Neuron (in vitro differentiated cells): ENCODE measurements around the gene HARBI1.
"Not testable (repeated sequence)": the region's sequence is repeated elsewhere in the genome, so short reads cannot be mapped to it uniquely, and the experiment has no call there.

Experiments used
- H2AFZ ChIP-seq: one replicate; pipeline ENCODE4 v1.6.1; 2013; ENCODE audit warnings: low read depth, mild to moderate bottlenecking, inconsistent platforms, low read length, moderate library complexity
- H3K27me3 ChIP-seq: one replicate; pipeline ENCODE4 v1.6.1; 2013; ENCODE audit warnings: low read length; ENCODE audit not compliant: insufficient read depth
- H3K36me3 ChIP-seq: one replicate; pipeline ENCODE4 v1.6.1; 2013; ENCODE audit warnings: low read length; ENCODE audit not compliant: insufficient read depth
- H3K4me1 ChIP-seq: one replicate; pipeline ENCODE4 v1.6.1; 2013; ENCODE audit warnings: low read length; ENCODE audit not compliant: insufficient read depth
- H3K4me3 ChIP-seq: 2 replicates; pipeline ENCODE4 v1.5.1; 2013; ENCODE audit warnings: mild to moderate bottlenecking, low read length, moderate library complexity
- H3K9me3 ChIP-seq: one replicate; pipeline ENCODE4 v1.6.1; 2013; ENCODE audit warnings: low read length

The HARBI1 gene

DNA sequence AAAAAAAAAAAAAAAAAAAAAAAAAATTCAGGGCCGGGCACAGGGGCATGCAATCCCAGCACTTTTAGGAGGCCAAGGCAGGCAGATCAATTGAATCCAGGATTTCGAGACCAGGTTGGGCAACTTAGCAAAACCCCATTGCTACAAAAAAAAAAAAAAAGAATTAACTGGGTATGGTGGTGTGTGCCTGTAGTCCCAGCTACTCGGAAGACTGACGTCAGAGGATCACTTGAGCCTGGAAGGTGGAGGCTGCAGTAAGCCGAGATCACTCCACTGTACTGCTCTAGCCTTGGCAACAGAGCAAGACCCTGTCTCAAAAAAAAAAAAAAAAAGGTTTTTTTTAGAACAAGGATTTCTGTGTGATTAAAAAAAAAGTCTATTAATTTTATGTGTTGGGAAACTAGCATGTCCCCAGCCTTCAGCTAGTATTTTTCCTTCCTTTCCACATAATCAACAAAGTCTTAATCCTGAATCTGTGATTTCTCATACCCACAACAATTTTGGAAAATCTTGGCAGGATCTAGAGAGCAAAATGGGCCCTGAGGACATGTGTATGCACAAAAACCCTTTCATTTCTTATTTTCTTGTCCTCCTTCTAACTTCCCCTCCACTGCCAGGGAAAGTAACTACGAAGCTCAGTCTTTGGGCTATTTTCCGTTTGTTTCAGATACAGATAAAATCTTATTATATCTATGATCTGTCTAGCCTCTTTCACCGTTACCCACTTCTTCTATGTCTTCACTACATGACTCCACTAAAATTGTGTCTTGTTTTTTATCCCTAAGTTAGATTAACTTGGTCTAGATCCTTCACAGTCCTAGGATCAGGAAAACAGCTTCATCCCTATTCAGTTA lies 17.5 kb downstream of the HARBI1 start:
- peaks cover 6% of the 10 kb centered on the region for H3K36me3 ChIP-seq
- no peak overlapping the region for H3K4me3 ChIP-seq
- H3K27me3 ChIP-seq: no peaks in the 10 kb centered on the region
- H3K4me1 ChIP-seq: peaks cover under 1% of the 10 kb centered on the region
- H2AFZ ChIP-seq: no peak overlapping the region
- H3K9me3 ChIP-seq: no peaks in the 10 kb centered on the region

- H2AFZ ChIP-seq: no peak overlapping the region
- H3K36me3 ChIP-seq: no peaks in the 10 kb centered on the region
- H3K4me1 ChIP-seq: peaks cover 12% of the 10 kb centered on the region
- no peaks in the 10 kb centered on the region for H3K27me3 ChIP-seq
- no peak overlapping the region for H3K4me3 ChIP-seq
- H3K9me3 ChIP-seq: no peaks in the 10 kb centered on the region
Measured at GRCh38 chr11:46597609-46598219, 19.3 kb downstream of the HARBI1 start.

- H3K36me3 ChIP-seq: no peaks in the 10 kb centered on the region
- no peaks in the 10 kb centered on the region for H3K9me3 ChIP-seq
- no peak overlapping the region for H3K4me3 ChIP-seq
- H2AFZ ChIP-seq: no peak overlapping the region
- H3K4me1 ChIP-seq: peaks cover 17% of the 10 kb centered on the region
- H3K27me3 ChIP-seq: no peaks in the 10 kb centered on the region
Measured at GRCh38 chr11:46597155-46597554, 19.9 kb downstream of the HARBI1 start.

DNA sequence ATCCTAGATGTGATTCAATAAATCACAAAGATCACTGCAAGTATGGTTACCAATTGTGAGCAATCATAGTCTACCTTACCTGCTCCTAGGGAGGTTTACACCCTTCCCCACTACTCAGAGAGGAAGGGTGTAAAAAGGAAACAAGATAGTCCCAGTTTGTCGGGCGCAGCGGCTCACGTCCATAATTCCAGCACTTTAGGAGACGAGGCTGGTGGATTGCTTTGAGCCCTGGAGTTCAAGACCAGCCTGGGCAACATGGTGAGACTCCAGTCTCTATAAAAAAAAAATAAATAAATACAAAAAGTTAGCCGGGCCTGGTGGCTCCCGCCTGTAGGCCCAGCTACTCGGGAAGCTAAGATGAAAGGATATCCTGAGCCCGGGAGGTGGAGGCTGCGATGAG lies 22.2 kb downstream of the HARBI1 start:
- Histone ChIP-seq H3K9me3 (no peaks in the 10 kb centered on the region), H3K4me3 (peak overlapping the region; percentile 89), H3K36me3 (no peaks in the 10 kb centered on the region), H2AFZ (peak overlapping the region; percentile 78), H3K4me1 (peaks cover 19% of the 10 kb centered on the region), H3K27me3 (no peaks in the 10 kb centered on the region)

GRCh38 chr11:46594374-46594700 lies 22.7 kb downstream of the HARBI1 start:
- Histone ChIP-seq H3K9me3 (no peaks in the 10 kb centered on the region), H3K36me3 (no peaks in the 10 kb centered on the region), H3K27me3 (no peaks in the 10 kb centered on the region), H2AFZ (peak overlapping the region; percentile 78), H3K4me3 (peak overlapping the region; percentile 89), H3K4me1 (peaks cover 19% of the 10 kb centered on the region)

- Histone ChIP-seq H2AFZ (peak within 1 kb of the TSS; percentile 78), H3K27me3 (no peaks in the 10 kb centered on the region), H3K4me1 (peaks cover 19% of the 10 kb centered on the region), H3K36me3 (no peaks in the 10 kb centered on the region), H3K9me3 (no peaks in the 10 kb centered on the region), H3K4me3 (peak within 1 kb of the TSS; percentile 89)
Measured at GRCh38 chr11:46593550-46594373, 23.3 kb downstream of the HARBI1 start, which contains the start of gene AMBRA1. TSS of gene AMBRA1 (minus strand) at chr11:46594023. CDS start at chr11:46548380, 45,643 bp downstream.

GRCh38 chr11:46590740-46591605 lies 26.1 kb downstream of the HARBI1 start:
- Histone ChIP-seq H3K4me3 (no peak overlapping the region), H3K9me3 (no peaks in the 10 kb centered on the region), H3K27me3 (no peaks in the 10 kb centered on the region), H2AFZ (no peak overlapping the region), H3K4me1 (peaks cover 19% of the 10 kb centered on the region), H3K36me3 (no peaks in the 10 kb centered on the region)

- Histone ChIP-seq H3K4me1 (peaks cover 14% of the 10 kb centered on the region), H3K27me3 (no peaks in the 10 kb centered on the region), H3K4me3 (no peak overlapping the region), H3K9me3 (peaks cover 2% of the 10 kb centered on the region), H3K36me3 (no peaks in the 10 kb centered on the region), H2AFZ (no peak overlapping the region)
Measured at GRCh38 chr11:46588915-46589314, 28.1 kb downstream of the HARBI1 start.

DNA sequence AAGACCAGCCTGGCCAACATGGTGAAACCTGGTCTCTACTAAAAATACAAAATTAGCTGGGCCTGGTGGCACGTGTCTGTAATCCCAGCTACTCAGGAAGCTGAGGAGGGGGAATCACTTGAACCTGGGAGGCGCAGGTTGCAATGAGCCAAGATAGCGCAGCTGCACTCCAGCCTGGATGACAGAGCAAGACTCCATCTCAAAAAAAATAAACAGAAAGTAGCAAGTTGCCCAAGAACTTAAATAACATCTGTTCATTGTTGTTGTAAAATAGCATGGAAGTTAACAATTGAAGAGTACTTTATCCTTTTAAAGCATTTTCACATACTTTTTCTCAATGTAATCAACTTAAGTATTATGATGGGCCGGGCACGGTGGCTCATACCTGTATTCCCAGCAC lies 28.9 kb downstream of the HARBI1 start:
- peaks cover 2% of the 10 kb centered on the region for H3K9me3 ChIP-seq
- H3K27me3 ChIP-seq: no peaks in the 10 kb centered on the region
- H3K4me1 ChIP-seq: peaks cover 12% of the 10 kb centered on the region
- H3K4me3 ChIP-seq: no peak overlapping the region
- no peaks in the 10 kb centered on the region for H3K36me3 ChIP-seq
- H2AFZ ChIP-seq: no peak overlapping the region

- H3K36me3 ChIP-seq, H2AFZ ChIP-seq, H3K4me1 ChIP-seq, H3K9me3 ChIP-seq, H3K4me3 ChIP-seq, H3K27me3 ChIP-seq: not testable (repeated sequence)
Measured at GRCh38 chr11:46583513-46583912, 33.5 kb downstream of the HARBI1 start.

DNA sequence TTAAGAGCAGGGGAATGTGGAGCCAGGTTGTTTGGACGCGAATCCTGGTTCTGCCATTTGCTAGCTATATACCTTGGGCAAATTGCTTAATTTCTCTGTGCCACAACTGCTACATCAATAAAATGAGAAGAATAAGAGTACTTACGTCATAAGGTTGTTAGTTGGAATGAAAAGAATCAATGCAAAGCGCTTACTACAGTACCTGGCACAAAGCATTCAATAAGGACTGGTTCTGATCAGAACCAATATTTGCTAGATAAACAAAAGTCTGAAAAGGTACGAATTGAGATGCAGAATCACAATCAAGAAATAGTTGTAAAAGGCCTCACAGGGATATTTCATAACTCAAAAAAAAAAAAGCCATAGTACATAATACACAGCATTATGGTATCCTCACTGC lies 34.4 kb downstream of the HARBI1 start:
- Histone ChIP-seq H3K4me3 (no peak overlapping the region), H3K36me3 (no peaks in the 10 kb centered on the region), H2AFZ (no peak overlapping the region), H3K4me1 (no peaks in the 10 kb centered on the region), H3K9me3 (peaks cover 2% of the 10 kb centered on the region), H3K27me3 (no peaks in the 10 kb centered on the region)

- Histone ChIP-seq H3K4me1 (no peaks in the 10 kb centered on the region), H3K4me3 (no peak overlapping the region), H3K36me3 (no peaks in the 10 kb centered on the region), H2AFZ (no peak overlapping the region), H3K27me3 (no peaks in the 10 kb centered on the region), H3K9me3 (peaks cover 2% of the 10 kb centered on the region)
Measured at GRCh38 chr11:46577058-46577457, 40.0 kb downstream of the HARBI1 start.
